ENCODE measurements around the gene TMEM222.

TMEM222 gene

GRCh38 chr1:27342391-27342777, 20.4 kb downstream of the TMEM222 start:
- DNase-seq (ENCODE audit: low spot score): peak; percentile 64

- peak; percentile 65 for DNase-seq (ENCODE audit: low spot score)
Observed at GRCh38 chr1:27342778-27343638, 21.0 kb downstream of the TMEM222 start.

- DNase-seq (ENCODE audit: low spot score): no peak
Observed at GRCh38 chr1:27343639-27344025, 21.7 kb downstream of the TMEM222 start.

- no peak for DNase-seq (ENCODE audit: low spot score)
Observed at GRCh38 chr1:27345272-27345671, 23.3 kb downstream of the TMEM222 start.

GRCh38 chr1:27346357-27346756, 24.4 kb downstream of the TMEM222 start:
- no peak for DNase-seq (ENCODE audit: low spot score)

GRCh38 chr1:27346991-27347624, 25.1 kb downstream of the TMEM222 start:
- DNase-seq (ENCODE audit: low spot score): no peak

- DNase-seq (ENCODE audit: low spot score): peak; percentile 49
Observed at GRCh38 chr1:27348861-27349783, 27.2 kb downstream of the TMEM222 start.

GRCh38 chr1:27349784-27350662, 28.1 kb downstream of the TMEM222 start:
- peak; percentile 26 for DNase-seq (ENCODE audit: low spot score)

GRCh38 chr1:27350663-27351540, 28.9 kb downstream of the TMEM222 start:
- no peak for DNase-seq (ENCODE audit: low spot score)

GRCh38 chr1:27351541-27352107, 29.7 kb downstream of the TMEM222 start:
- no peak for DNase-seq (ENCODE audit: low spot score)

- DNase-seq (ENCODE audit: low spot score): no peak
Observed at GRCh38 chr1:27353166-27353565, 31.2 kb downstream of the TMEM222 start.

- DNase-seq (ENCODE audit: low spot score): no peak
Observed at GRCh38 chr1:27353629-27354028, 31.7 kb downstream of the TMEM222 start.

GRCh38 chr1:27355683-27356082, 33.7 kb downstream of the TMEM222 start:
- DNase-seq (ENCODE audit: low spot score): no peak

GRCh38 chr1:27356277-27356618, 34.3 kb downstream of the TMEM222 start:
- no peak for DNase-seq (ENCODE audit: low spot score)

- peak; percentile 18 for DNase-seq (ENCODE audit: low spot score)
Observed at GRCh38 chr1:27356619-27357280, 34.8 kb downstream of the TMEM222 start.

GRCh38 chr1:27357281-27358037, 35.5 kb downstream of the TMEM222 start:
- DNase-seq (ENCODE audit: low spot score): peak; percentile 92

GRCh38 chr1:27358038-27358927, 36.3 kb downstream of the TMEM222 start:
- no peak for DNase-seq (ENCODE audit: low spot score)

GRCh38 chr1:27358928-27359313, 37.0 kb downstream of the TMEM222 start:
- DNase-seq (ENCODE audit: low spot score): no peak

Data from germinal center (tissue), 1 donor.